Sigmoid colon (tissue), 4 donors: Measurements from ENCODE around the gene DIPK1C.

Source experiments
- EP300 ChIP-seq, 4 donors: sonication (generic); formaldehyde crosslinking; IDR thresholded peaks; one replicate each; pipeline ENCODE4 v1.6.1; 2017; ENCODE audit warnings: antibody characterized with exemption in 4 of 4
- POLR2A ChIP-seq, 2 donors: fragments of 450-650 bp; IDR thresholded peaks; one replicate each; pipeline ENCODE4 v1.6.1; 2016; ENCODE audit warnings: antibody characterized with exemption in 2 of 2, mild to moderate bottlenecking in 2 of 2, moderate library complexity in 2 of 2
- POLR2AphosphoS5 ChIP-seq, 4 donors: sonication (generic); formaldehyde crosslinking; IDR thresholded peaks; one replicate each; pipeline ENCODE4 v1.6.1; 2017; ENCODE audit warnings: antibody characterized with exemption in 4 of 4
- TF ChIP-seq, protein P1 (sequence below), 4 experiments: fragments of 450-650 bp in 3 of 4; fragments of 200-600 bp in 1 of 4; IDR thresholded peaks; one replicate each; pipeline ENCODE4 v1.5.1; 2016 to 2019; ENCODE audit warnings: antibody characterized with exemption in 4 of 4, mild to moderate bottlenecking in 3 of 4, moderate library complexity in 2 of 4

DNA sequence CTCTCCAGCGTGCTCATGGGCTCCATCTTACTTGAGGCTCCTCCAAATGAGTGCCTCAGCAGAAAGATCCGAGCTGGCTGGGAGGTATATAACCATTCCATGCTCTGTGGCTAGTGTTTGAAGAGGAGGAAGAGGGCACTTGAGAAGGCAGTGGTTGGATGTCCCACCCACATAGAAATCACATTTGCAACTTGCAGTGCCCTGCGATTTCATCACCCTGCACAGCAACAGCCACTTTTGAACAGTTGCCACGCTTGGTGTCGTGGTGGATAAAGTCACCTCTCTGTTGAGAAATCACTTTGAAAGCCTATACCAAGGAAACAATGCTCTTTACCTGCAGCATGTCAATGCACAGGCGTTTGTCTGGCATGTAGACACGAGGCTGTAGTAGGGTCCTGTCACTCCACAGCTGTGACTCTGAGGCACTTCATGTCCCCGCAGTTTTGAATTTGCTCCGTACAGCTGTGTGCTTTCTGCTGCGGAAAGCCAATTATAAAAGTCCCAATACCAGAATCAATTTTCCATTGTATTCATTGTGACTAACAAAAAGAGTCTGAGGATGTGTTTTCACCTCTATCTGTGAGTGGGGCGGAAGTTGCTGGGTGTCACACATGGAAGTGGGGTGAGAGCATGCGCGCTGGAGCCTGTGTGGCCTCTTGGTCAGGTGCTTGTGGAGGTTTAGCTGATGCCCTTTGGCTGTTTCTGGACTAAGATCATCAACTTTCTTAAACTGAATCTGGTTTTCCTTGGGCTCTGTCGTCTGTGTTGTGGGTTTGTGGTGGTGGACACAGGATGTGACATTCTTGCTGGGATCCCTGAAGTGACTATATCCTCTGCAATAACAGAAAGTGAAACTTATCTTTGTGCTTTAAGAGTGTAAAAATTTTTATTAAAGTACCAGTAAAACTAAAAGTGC is 41.9 kb upstream of the DIPK1C start:
- TF ChIP-seq, protein P1, sequence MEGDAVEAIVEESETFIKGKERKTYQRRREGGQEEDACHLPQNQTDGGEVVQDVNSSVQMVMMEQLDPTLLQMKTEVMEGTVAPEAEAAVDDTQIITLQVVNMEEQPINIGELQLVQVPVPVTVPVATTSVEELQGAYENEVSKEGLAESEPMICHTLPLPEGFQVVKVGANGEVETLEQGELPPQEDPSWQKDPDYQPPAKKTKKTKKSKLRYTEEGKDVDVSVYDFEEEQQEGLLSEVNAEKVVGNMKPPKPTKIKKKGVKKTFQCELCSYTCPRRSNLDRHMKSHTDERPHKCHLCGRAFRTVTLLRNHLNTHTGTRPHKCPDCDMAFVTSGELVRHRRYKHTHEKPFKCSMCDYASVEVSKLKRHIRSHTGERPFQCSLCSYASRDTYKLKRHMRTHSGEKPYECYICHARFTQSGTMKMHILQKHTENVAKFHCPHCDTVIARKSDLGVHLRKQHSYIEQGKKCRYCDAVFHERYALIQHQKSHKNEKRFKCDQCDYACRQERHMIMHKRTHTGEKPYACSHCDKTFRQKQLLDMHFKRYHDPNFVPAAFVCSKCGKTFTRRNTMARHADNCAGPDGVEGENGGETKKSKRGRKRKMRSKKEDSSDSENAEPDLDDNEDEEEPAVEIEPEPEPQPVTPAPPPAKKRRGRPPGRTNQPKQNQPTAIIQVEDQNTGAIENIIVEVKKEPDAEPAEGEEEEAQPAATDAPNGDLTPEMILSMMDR (IDR thresholded peaks at IDR 0.05) = no peak
- no peak for TF ChIP-seq POLR2A (IDR thresholded peaks at IDR 0.05)
- TF ChIP-seq POLR2AphosphoS5 (IDR thresholded peaks at IDR 0.05) = no peak
- no peak for TF ChIP-seq EP300 (IDR thresholded peaks at IDR 0.05)
